PC-3 (cell line): ENCODE data around the gene TSPYL4. TPM values are rescaled to one million over a fixed set of nuclear protein-coding genes. Genes with fewer than 3 reads are reported as not detected.
"Not testable (repeated sequence)": the region's sequence is repeated elsewhere in the genome, so short reads cannot be mapped to it uniquely, and the experiment has no call there.

ENCODE experiments used
- ATAC-seq: fragments of 200-7000 bp; cut with Tn5 transposase; 2 replicates; pipeline ENCODE4 v1.9.1; 2020; ENCODE audit warnings: mild to moderate bottlenecking, moderate library complexity
- BruUV-seq: library from RNA; stranded (reverse); fragments of 400-500 nt; replicated peaks from 2 replicates; lab custom pipeline; 2021; lab: Mats Ljungman, UMichigan
- CTCF ChIA-PET: fragments of 300-600 bp; sonication (Branson Sonifier 250); formaldehyde crosslinking; loops from one replicate; lab custom pipeline; 2022; ENCODE audit warnings: antibody characterized with exemption; lab: Charles Lee
- POLR2A ChIA-PET: fragments of 300-600 bp; sonication (Branson Sonifier 250); formaldehyde crosslinking; loops from one replicate; lab custom pipeline; 2022; ENCODE audit warnings: antibody characterized with exemption; ENCODE audit not compliant: unreplicated experiment; lab: Charles Lee
- DNase-seq: peaks from one replicate; pipeline ENCODE4 v3.0.0-alpha.2; 2015
- H2AFZ ChIP-seq: fragments of 300-600 bp; sonication (generic); 2 replicates; pipeline ENCODE4 v1.6.0; 2016; ENCODE audit warnings: antibody characterized with exemption, low read length
- H3F3A ChIP-seq: fragments of 300-600 bp; sonication (generic); one replicate; pipeline ENCODE4 v1.6.0; 2017; ENCODE audit warnings: antibody characterized with exemption, low read length, control low read depth, mild to moderate bottlenecking; ENCODE audit not compliant: unreplicated experiment
- H3K27ac ChIP-seq: fragments of 300-600 bp; sonication (generic); 2 replicates; pipeline ENCODE4 v1.5.1; 2016; ENCODE audit warnings: mild to moderate bottlenecking, low read length
- H3K27me3 ChIP-seq: fragments of 300-600 bp; sonication (generic); 2 replicates; pipeline ENCODE4 v1.6.1; 2016; ENCODE audit warnings: low read length, mixed read lengths
- H3K36me3 ChIP-seq: fragments of 300-600 bp; sonication (generic); 2 replicates; pipeline ENCODE4 v1.6.1; 2016; ENCODE audit warnings: low read depth, mixed run types, low read length, mixed read lengths
- H3K4me1 ChIP-seq: fragments of 300-600 bp; sonication (generic); 2 replicates; pipeline ENCODE4 v1.5.1; 2016; ENCODE audit warnings: low read length; ENCODE audit not compliant: insufficient read depth
- H3K4me2 ChIP-seq: fragments of 300-600 bp; sonication (generic); 2 replicates; pipeline ENCODE4 v1.6.0; 2016; ENCODE audit warnings: low read length
- H3K4me3 ChIP-seq: fragments of 300-600 bp; sonication (generic); 2 replicates; pipeline ENCODE4 v1.5.1; 2016; ENCODE audit warnings: mild to moderate bottlenecking, low read length, mixed read lengths
- H3K79me2 ChIP-seq: fragments of 300-600 bp; sonication (generic); 2 replicates; pipeline ENCODE4 v1.6.1; 2017; ENCODE audit warnings: low read length, mixed read lengths
- H3K9ac ChIP-seq: fragments of 300-600 bp; sonication (generic); 2 replicates; pipeline ENCODE4 v1.6.0; 2016; ENCODE audit warnings: mild to moderate bottlenecking, low read length
- H3K9me2 ChIP-seq: fragments of 300-600 bp; sonication (generic); replicated peaks from 2 replicates; pipeline ENCODE4 v1.6.1; 2016; ENCODE audit warnings: mixed run types, low read length, mixed read lengths
- H3K9me3 ChIP-seq: fragments of 300-600 bp; sonication (generic); 2 replicates; pipeline ENCODE4 v1.6.1; 2016; ENCODE audit warnings: low read length, mixed read lengths
- H4K20me1 ChIP-seq: fragments of 300-600 bp; sonication (generic); 2 replicates; pipeline ENCODE4 v1.6.1; 2016; ENCODE audit warnings: low read length, mixed read lengths
- CTCF ChIP-seq: fragments of 300-600 bp; sonication (generic); conservative IDR thresholded peaks from 2 replicates; pipeline ENCODE4 v1.5.1; 2017; ENCODE audit warnings: antibody characterized with exemption, low read depth, mild to moderate bottlenecking, low read length
- EZH2 ChIP-seq: fragments of 300-600 bp; sonication (generic); IDR thresholded peaks from one replicate; pipeline ENCODE4 v1.6.1; 2017; ENCODE audit warnings: antibody characterized with exemption, mild to moderate bottlenecking, low read length; ENCODE audit not compliant: unreplicated experiment
- EZH2phosphoT487 ChIP-seq: fragments of 300-600 bp; sonication (generic); IDR thresholded peaks from 2 replicates; pipeline ENCODE4 v1.6.1; 2018; ENCODE audit warnings: mild to moderate bottlenecking, antibody characterized with exemption, low read length, borderline replicate concordance
- intact Hi-C: fragments of 100-400 bp; cut with micrococcal nuclease; formaldehyde crosslinking; loops from 2 replicates; pipeline ENCODE4 v1.9.0; 2023
- total RNA-seq: library from RNA; depleted of rRNA; stranded (reverse); fragments of >200 nt; gene quantifications from 2 replicates; pipeline ENCODE4 v1.2.3, GENCODE V29; 2014

TSPYL4 gene
- total RNA-seq, 1 experiment from 2014 or later, result 8.0 TPM

- no TSS peak for BruUV-seq
- DNase-seq (no peak), ATAC-seq (no peak)
- no peaks in the 10 kb centered on the region for H3K79me2 ChIP-seq
- ChIA-PET CTCF (interaction anchor here (0.6 kb wide), 1 partner anchor 202 kb away, joined by 3 read pairs; no protein-coding TSS in a partner anchor), POLR2A (interaction anchor here (0.7 kb wide), 1 partner anchor 26 kb away, joined by 5 read pairs; no protein-coding TSS in a partner anchor)
- H4K20me1 ChIP-seq, result no peaks in the 10 kb centered on the region
- H3K9me2 ChIP-seq, result no peaks in the 10 kb centered on the region
- H3K4me3 ChIP-seq, result no peak overlapping the region
- no peaks in the 10 kb centered on the region for H3F3A ChIP-seq
- no peaks in the 10 kb centered on the region for H3K9me3 ChIP-seq
- no peak overlapping the region for H2AFZ ChIP-seq
- H3K4me2 ChIP-seq, result no peak overlapping the region
- no peak overlapping the region for H3K9ac ChIP-seq
- H3K27ac ChIP-seq, result no peak overlapping the region
- TF ChIP-seq EZH2 (no peak), CTCF (no peak), EZH2phosphoT487 (no peak)
- intact Hi-C loops, result loop anchor here (5.0 kb wide), 1 partner anchor 157 kb away; no protein-coding TSS in a partner anchor
- H3K27me3 ChIP-seq, result no peaks in the 10 kb centered on the region
- no peaks in the 10 kb centered on the region for H3K4me1 ChIP-seq
- no peaks in the 10 kb centered on the region for H3K36me3 ChIP-seq
Measured at GRCh38 chr6:116289876-116290275, 36.0 kb upstream of the TSPYL4 start.

DNA sequence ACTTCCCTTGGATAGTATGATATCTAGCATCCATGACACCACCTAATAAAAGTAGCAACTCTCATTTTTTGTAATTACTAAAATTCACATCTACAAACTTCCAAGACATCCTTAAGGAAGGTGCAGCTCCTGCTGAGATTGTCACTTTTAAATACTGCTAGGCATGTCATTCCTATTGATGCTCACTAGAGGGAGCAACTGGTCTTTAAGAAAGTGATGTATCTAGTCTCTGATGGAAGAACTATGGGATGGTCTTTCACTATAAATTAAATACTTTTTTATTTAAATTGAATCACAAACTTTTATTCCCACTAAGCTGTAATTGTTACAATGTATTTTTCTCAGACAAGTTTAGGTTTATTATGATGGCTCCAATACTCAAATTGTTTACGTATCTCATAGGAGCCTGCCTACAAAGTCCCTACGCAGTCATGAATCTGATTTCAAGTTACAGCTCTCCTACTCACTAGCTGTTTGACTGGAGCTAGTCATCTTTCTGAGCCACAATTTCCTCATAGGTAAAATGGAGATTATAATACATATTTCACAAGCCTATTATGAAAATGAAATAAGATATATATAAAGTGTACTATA, 33.9 kb upstream of the TSPYL4 start:
- Histone ChIP-seq H3K27me3 (no peaks in the 10 kb centered on the region), H3K9me3 (no peaks in the 10 kb centered on the region), H3K4me1 (no peaks in the 10 kb centered on the region), H3K79me2 (no peaks in the 10 kb centered on the region), H4K20me1 (no peaks in the 10 kb centered on the region), H3K36me3 (no peaks in the 10 kb centered on the region), H3K4me3 (no peak overlapping the region), H3K4me2 (no peak overlapping the region), H3F3A (no peaks in the 10 kb centered on the region), H3K9me2 (no peaks in the 10 kb centered on the region), H2AFZ (no peak overlapping the region), H3K27ac (no peak overlapping the region), H3K9ac (no peak overlapping the region)
- DNase-seq (peak; percentile 64), ATAC-seq (peak; percentile 65)
- intact Hi-C loops, result loop anchor here (1.0 to 5.0 kb wide), 4 partner anchors 115 to 274 kb away; no protein-coding TSS in a partner anchor
- ChIA-PET CTCF (interaction anchor here (0.6 to 1.3 kb wide), 3 partner anchors 159 to 245 kb away, joined by 3 to 5 read pairs (median 3); no protein-coding TSS in a partner anchor), POLR2A (interaction anchor here (0.6 kb wide), 1 partner anchor 190 kb away, joined by 3 read pairs; no protein-coding TSS in a partner anchor)
- no TSS peak for BruUV-seq
- TF ChIP-seq CTCF, result peak; percentile 75
- TF ChIP-seq EZH2phosphoT487, result no peak
- TF ChIP-seq EZH2, result no peak

- H3K27ac ChIP-seq, result no peak overlapping the region
- no peaks in the 10 kb centered on the region for H3K27me3 ChIP-seq
- H3K9ac ChIP-seq, result no peak overlapping the region
- no peak for ATAC-seq
- H3K9me2 ChIP-seq, result no peaks in the 10 kb centered on the region
- H3K79me2 ChIP-seq, result no peaks in the 10 kb centered on the region
- H4K20me1 ChIP-seq, result no peaks in the 10 kb centered on the region
- TF ChIP-seq EZH2phosphoT487 (no peak), EZH2 (no peak), CTCF (no peak)
- BruUV-seq, result no TSS peak
- CTCF ChIA-PET, result interaction anchor here (0.6 to 1.3 kb wide), 3 partner anchors 160 to 246 kb away, joined by 3 to 5 read pairs (median 3); no protein-coding TSS in a partner anchor
- H3F3A ChIP-seq, result no peaks in the 10 kb centered on the region
- DNase-seq, result no peak
- no peaks in the 10 kb centered on the region for H3K9me3 ChIP-seq
- H3K4me1 ChIP-seq, result no peaks in the 10 kb centered on the region
- H2AFZ ChIP-seq, result no peak overlapping the region
- no peaks in the 10 kb centered on the region for H3K36me3 ChIP-seq
- H3K4me2 ChIP-seq, result no peak overlapping the region
- H3K4me3 ChIP-seq, result no peak overlapping the region
- POLR2A ChIA-PET, result interaction anchor here (0.6 kb wide), 1 partner anchor 191 kb away, joined by 3 read pairs; no protein-coding TSS in a partner anchor
- intact Hi-C loops, result loop anchor here (1.0 to 5.0 kb wide), 4 partner anchors 116 to 274 kb away; no protein-coding TSS in a partner anchor
Measured at GRCh38 chr6:116286773-116287358, 33.0 kb upstream of the TSPYL4 start.

GRCh38 chr6:116284984-116285383, 31.1 kb upstream of the TSPYL4 start:
- not testable (repeated sequence) for BruUV-seq

More at GRCh38 chr6:116284984-116285383, 31.1 kb upstream of the TSPYL4 start:
- H3K79me2 ChIP-seq, H3K4me1 ChIP-seq, H4K20me1 ChIP-seq, POLR2A ChIA-PET, H3K4me3 ChIP-seq, H2AFZ ChIP-seq, H3K4me2 ChIP-seq, H3K36me3 ChIP-seq, H3F3A ChIP-seq, H3K9me3 ChIP-seq, H3K9me2 ChIP-seq, CTCF ChIA-PET, DNase-seq, H3K27ac ChIP-seq, H3K9ac ChIP-seq, H3K27me3 ChIP-seq, ATAC-seq: not testable (repeated sequence)
- intact Hi-C loops, result loop anchor here (5.0 kb wide), 1 partner anchor 162 kb away; no protein-coding TSS in a partner anchor
